Naive thymus-derived CD8-positive, alpha-beta T cell (primary cell): ENCODE measurements around the gene MRPS15. TPM values are rescaled to one million over a fixed set of nuclear protein-coding genes. Genes with fewer than 3 reads are reported as not detected.
A peak's percentile ranks its signal among the peaks of the same experiment; 100 is the strongest.
"Not testable (repeated sequence)": the region's sequence is repeated elsewhere in the genome, so short reads cannot be mapped to it uniquely, and the experiment has no call there.

Experiments
- ATAC-seq, 2 donors: fragments of 150-1000 bp; cut with Tn5 transposase in 1 of 2; sonication (Bioruptor Pico), chemical (Tn5 transposase) in 1 of 2; 1 replicate in 1 of 2; 2 replicates in 1 of 2; pipeline ENCODE4 v1.10.0; 2021; ENCODE audit warnings: mild to moderate bottlenecking in 2 of 2, moderate library complexity in 2 of 2
- POLR2A ChIA-PET: fragments of 350-600 bp; sonication (Branson Sonifier 250); formaldehyde crosslinking; loops from one replicate; lab custom pipeline; 2021; ENCODE audit warnings: antibody characterized with exemption; lab: Charles Lee
- DNase-seq, 10 donors: peaks; one replicate each; pipeline versions ENCODE4 v3.0.0 to v3.0.0-alpha.2; 2020 to 2022
- H3K27ac Mint-ChIP-seq, 10 donors: one replicate each; pipeline ENCODE4 v1.8.0; 2020 to 2022; ENCODE audit warnings: mild to moderate bottlenecking in 10 of 10, mixed read lengths in 10 of 10, moderate library complexity in 4 of 10, inconsistent platforms in 1 of 10
- H3K27me3 Mint-ChIP-seq, 5 donors: one replicate each; pipeline ENCODE4 v1.8.0; 2021 to 2022; ENCODE audit warnings: mixed read lengths in 5 of 5
- H3K36me3 Mint-ChIP-seq, 3 donors: one replicate each; pipeline ENCODE4 v1.8.0; 2020 to 2022; ENCODE audit warnings: mixed read lengths in 3 of 3, mild to moderate bottlenecking in 2 of 3, inconsistent platforms in 1 of 3
- H3K4me1 Mint-ChIP-seq, 4 donors: one replicate each; pipeline ENCODE4 v1.8.0; 2021 to 2022; ENCODE audit warnings: mixed read lengths in 4 of 4
- H3K4me3 Mint-ChIP-seq, 10 donors: one replicate each; pipeline ENCODE4 v1.8.0; 2020 to 2022; ENCODE audit warnings: mild to moderate bottlenecking in 10 of 10, mixed read lengths in 10 of 10, moderate library complexity in 6 of 10, inconsistent platforms in 1 of 10
- H3K9me3 Mint-ChIP-seq, 9 donors: one replicate each; pipeline ENCODE4 v1.8.0; 2020 to 2022; ENCODE audit warnings: mixed read lengths in 9 of 9, mild to moderate bottlenecking in 3 of 9, inconsistent platforms in 1 of 9, moderate library complexity in 1 of 9
- polyA plus RNA-seq, 3 donors: library from polyadenylated mRNA; unstranded; fragments of 300-500 nt; fragmentation: Illumina TruSeq; gene quantifications; one replicate each; pipeline ENCODE4 v1.2.3, GENCODE V29; 2021
- total RNA-seq, 8 experiments: library from RNA in 2 of 8; stranded (reverse) in 2 of 8; gene quantifications; one replicate each; pipeline ENCODE4 v1.2.3 and lab custom pipeline; 2021 to 2026

Gene MRPS15
- total and polyA plus RNA-seq, 5 experiments from 2014 or later, result 38.6 to 95.9 (median 87.2) TPM

DNA sequence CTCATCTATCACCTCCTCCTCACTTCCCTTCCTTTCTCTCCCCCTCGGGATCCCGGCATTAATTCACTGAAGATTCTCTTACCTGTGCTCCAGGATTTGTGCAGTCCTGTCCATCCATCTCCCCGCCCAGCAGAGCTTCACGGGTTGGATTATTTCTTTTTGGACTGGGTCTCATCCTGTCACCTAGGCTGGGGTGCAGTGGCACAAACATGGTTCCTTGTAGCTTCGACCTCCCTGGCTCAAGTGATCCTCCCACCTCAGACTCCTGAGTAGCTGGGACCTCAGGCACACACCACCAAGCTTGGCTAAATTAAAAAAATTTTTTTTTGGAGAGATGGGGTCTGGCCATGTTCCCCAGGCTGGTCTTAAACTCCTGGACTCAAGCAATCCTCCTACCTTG lies 30.8 kb upstream of the MRPS15 start:
- Mint-ChIP-seq H3K4me3 (no peak overlapping the region), H3K36me3 (peaks cover 0 to 2% (median 0%) of the 10 kb centered on the region in 3 donors), H3K9me3 (no peaks in the 10 kb centered on the region), H3K27me3 (peaks cover 0 to 11% (median 6%) of the 10 kb centered on the region in 5 donors), H3K27ac (no peak overlapping the region), H3K4me1 (no peaks in the 10 kb centered on the region)
- POLR2A ChIA-PET, result no interaction called here
- no peak for ATAC-seq
- no peak for DNase-seq

DNA sequence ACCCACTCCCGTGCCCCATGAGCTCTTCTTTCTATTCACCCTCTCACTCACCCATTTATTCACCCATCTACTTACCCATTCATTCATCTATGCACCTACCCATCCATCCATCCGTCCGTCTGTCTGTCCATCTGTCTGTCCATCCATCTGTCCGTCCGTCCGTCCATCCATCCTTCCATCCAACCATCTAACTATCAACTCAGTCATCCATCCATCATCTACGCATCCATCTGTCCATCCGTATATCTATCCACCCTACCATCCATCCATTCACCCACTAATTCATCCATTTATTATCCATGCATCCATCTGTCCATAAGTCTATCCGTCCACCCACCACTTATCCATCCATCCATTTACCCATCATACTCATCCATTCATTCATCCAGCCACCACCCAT lies 29.3 kb upstream of the MRPS15 start:
- POLR2A ChIA-PET, result no interaction called here
- no peak for DNase-seq
- Mint-ChIP-seq H3K4me1 (no peaks in the 10 kb centered on the region), H3K4me3 (no peak overlapping the region), H3K36me3 (peaks cover 0 to 2% (median 0%) of the 10 kb centered on the region in 3 donors), H3K9me3 (no peaks in the 10 kb centered on the region), H3K27ac (peak overlapping the region in 1 of 10 donors; percentile 21), H3K27me3 (peaks cover 0 to 11% (median 6%) of the 10 kb centered on the region in 5 donors)
- ATAC-seq, result no peak

DNA sequence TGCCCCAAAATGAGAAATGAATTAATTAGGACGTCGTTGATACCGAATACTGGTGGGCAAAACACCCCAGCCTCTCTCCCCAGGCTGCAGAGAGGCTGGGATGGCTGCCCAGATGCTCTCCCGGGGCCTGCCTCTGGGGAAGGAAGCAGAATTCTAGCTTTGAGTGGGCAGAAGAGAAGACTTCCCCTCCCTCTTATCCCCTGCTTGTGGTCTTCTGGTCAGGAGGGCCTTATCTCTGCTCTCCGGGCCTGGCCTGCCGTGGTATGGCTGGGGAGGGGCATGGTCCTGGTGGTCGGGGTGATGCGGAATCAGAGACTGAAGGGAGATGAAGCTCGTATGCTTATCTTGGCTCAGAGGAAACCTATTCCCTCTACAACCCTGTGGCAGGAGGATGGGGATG lies 28.3 kb upstream of the MRPS15 start:
- Mint-ChIP-seq H3K4me1 (no peaks in the 10 kb centered on the region), H3K4me3 (no peak overlapping the region), H3K9me3 (no peaks in the 10 kb centered on the region), H3K27ac (no peak overlapping the region), H3K27me3 (peaks cover 0 to 11% (median 6%) of the 10 kb centered on the region in 5 donors), H3K36me3 (peaks cover 0 to 2% (median 0%) of the 10 kb centered on the region in 3 donors)
- ATAC-seq (no peak), DNase-seq (no peak)
- POLR2A ChIA-PET, result no interaction called here

- H3K36me3 Mint-ChIP-seq, DNase-seq, H3K4me3 Mint-ChIP-seq, H3K9me3 Mint-ChIP-seq, POLR2A ChIA-PET, ATAC-seq: not testable (repeated sequence)
- Mint-ChIP-seq H3K27me3 (peaks cover 0 to 10% (median 5%) of the 10 kb centered on the region in 5 donors), H3K4me1 (peaks cover 0 to 14% (median 0%) of the 10 kb centered on the region in 4 donors), H3K27ac (peak overlapping the region in 1 of 10 donors; percentile 3)
Measured at GRCh38 chr1:36489258-36490051, 25.3 kb upstream of the MRPS15 start.

- Mint-ChIP-seq H3K27me3 (peaks cover 0 to 3% (median 0%) of the 10 kb centered on the region in 5 donors), H3K36me3 (no peaks in the 10 kb centered on the region), H3K4me1 (peaks cover 0 to 14% (median under 1%) of the 10 kb centered on the region in 4 donors), H3K4me3 (no peak overlapping the region), H3K9me3 (no peaks in the 10 kb centered on the region), H3K27ac (peak overlapping the region in 1 of 10 donors; percentile 48)
- ATAC-seq, result no peak
- POLR2A ChIA-PET, result no interaction called here
- no peak for DNase-seq
Measured at GRCh38 chr1:36487906-36488305, 23.7 kb upstream of the MRPS15 start.

- H3K4me3 Mint-ChIP-seq, ATAC-seq, H3K27me3 Mint-ChIP-seq, H3K27ac Mint-ChIP-seq, H3K9me3 Mint-ChIP-seq, DNase-seq, POLR2A ChIA-PET, H3K36me3 Mint-ChIP-seq: not testable (repeated sequence)
- H3K4me1 Mint-ChIP-seq, result peaks cover 0 to 15% (median 3%) of the 10 kb centered on the region in 4 donors
Measured at GRCh38 chr1:36487336-36487725, 23.1 kb upstream of the MRPS15 start.

DNA sequence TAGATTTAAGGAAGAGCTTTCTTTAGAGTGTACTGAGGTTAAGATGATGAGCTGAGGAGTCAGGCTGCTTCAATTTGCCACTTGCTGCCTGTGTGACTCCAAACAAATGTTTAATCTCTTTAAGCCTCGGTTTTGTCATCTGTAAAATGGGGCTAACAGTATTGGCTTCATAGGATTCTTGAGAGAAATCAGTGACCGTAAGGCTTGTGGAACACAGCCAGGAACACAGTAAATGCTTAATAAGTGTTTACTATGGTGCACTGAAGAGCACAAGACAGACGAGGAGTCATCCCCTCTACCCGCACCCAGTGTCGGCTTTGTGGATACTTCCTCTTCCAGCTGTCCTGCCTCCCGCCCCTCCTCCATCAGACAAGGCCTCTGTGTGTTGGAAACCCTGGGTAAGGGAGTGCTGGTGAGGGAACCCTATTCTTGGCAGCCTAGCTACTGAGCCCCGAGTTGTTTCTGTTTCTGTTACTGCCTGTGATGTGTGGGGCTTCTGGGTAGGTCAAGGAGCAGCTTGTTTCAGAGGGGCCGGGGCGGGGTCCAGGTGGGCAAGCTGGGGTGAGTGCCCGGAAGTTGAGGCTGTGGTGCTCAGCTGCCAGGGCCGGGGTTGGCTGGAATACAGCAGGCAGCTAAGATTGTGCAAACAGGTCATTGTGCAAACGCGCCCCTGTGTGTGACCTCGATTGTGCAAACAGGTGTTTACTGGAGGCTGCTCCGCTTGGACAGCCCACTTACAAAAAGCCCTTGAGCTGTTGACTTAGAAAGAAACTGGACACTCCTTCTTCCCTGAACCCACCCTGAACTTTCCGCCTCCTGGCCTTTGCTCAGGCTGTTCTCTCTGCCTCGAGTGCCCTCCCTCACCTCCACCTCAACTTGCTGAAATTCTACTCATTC lies 22.5 kb upstream of the MRPS15 start:
- Mint-ChIP-seq H3K36me3 (no peaks in the 10 kb centered on the region), H3K27ac (no peak overlapping the region), H3K9me3 (no peaks in the 10 kb centered on the region), H3K4me3 (peak overlapping the region in 1 of 10 donors; percentile 12), H3K4me1 (peaks cover 6 to 21% (median 10%) of the 10 kb centered on the region in 4 donors), H3K27me3 (peaks cover 0 to 9% (median under 1%) of the 10 kb centered on the region in 5 donors)
- ATAC-seq (no peak), DNase-seq (no peak)
- POLR2A ChIA-PET, result no interaction called here

- Mint-ChIP-seq H3K36me3 (no peaks in the 10 kb centered on the region), H3K4me1 (peaks cover 7 to 23% (median 12%) of the 10 kb centered on the region in 4 donors), H3K4me3 (no peak overlapping the region), H3K27ac (peak overlapping the region in 1 of 10 donors; percentile 24), H3K27me3 (peaks cover 0 to 10% (median 2%) of the 10 kb centered on the region in 5 donors), H3K9me3 (no peaks in the 10 kb centered on the region)
- ATAC-seq, result no peak
- no peak for DNase-seq
- POLR2A ChIA-PET, result no interaction called here
Measured at GRCh38 chr1:36486093-36486438, 21.9 kb upstream of the MRPS15 start.

GRCh38 chr1:36484099-36484498 lies 19.9 kb upstream of the MRPS15 start:
- Mint-ChIP-seq H3K36me3 (no peaks in the 10 kb centered on the region), H3K27me3 (peaks cover 0 to 16% (median 4%) of the 10 kb centered on the region in 5 donors), H3K27ac (no peak overlapping the region), H3K9me3 (no peaks in the 10 kb centered on the region), H3K4me1 (peaks cover 7 to 23% (median 12%) of the 10 kb centered on the region in 4 donors), H3K4me3 (no peak overlapping the region)
- DNase-seq (no peak), ATAC-seq (no peak)
- POLR2A ChIA-PET, result interaction anchor here (0.6 kb wide), 2 partner anchors 34 to 128 kb away, joined by 3 to 6 read pairs; no protein-coding TSS in a partner anchor

- no peaks in the 10 kb centered on the region for H3K9me3 Mint-ChIP-seq
- POLR2A ChIA-PET, result no interaction called here
- peak within 1 kb of the TSS; percentile 50 to 77 (median 65) for H3K4me3 Mint-ChIP-seq
- DNase-seq (no peak), ATAC-seq (no peak)
- H3K27ac Mint-ChIP-seq, result peak within 1 kb of the TSS in 7 of 10 donors; percentile 22 to 86 (median 68)
- H3K27me3 Mint-ChIP-seq, result peaks cover 0 to 16% (median 4%) of the 10 kb centered on the region in 5 donors
- no peaks in the 10 kb centered on the region for H3K36me3 Mint-ChIP-seq
- peaks cover 7 to 23% (median 12%) of the 10 kb centered on the region in 4 donors for H3K4me1 Mint-ChIP-seq
Measured at GRCh38 chr1:36482724-36483388, 18.7 kb upstream of the MRPS15 start, which contains the start of gene CSF3R. Gene CSF3R, minus strand, starts transcription at chr1:36482913. Its CDS starts 3,417 bp downstream, at chr1:36479496.

DNA sequence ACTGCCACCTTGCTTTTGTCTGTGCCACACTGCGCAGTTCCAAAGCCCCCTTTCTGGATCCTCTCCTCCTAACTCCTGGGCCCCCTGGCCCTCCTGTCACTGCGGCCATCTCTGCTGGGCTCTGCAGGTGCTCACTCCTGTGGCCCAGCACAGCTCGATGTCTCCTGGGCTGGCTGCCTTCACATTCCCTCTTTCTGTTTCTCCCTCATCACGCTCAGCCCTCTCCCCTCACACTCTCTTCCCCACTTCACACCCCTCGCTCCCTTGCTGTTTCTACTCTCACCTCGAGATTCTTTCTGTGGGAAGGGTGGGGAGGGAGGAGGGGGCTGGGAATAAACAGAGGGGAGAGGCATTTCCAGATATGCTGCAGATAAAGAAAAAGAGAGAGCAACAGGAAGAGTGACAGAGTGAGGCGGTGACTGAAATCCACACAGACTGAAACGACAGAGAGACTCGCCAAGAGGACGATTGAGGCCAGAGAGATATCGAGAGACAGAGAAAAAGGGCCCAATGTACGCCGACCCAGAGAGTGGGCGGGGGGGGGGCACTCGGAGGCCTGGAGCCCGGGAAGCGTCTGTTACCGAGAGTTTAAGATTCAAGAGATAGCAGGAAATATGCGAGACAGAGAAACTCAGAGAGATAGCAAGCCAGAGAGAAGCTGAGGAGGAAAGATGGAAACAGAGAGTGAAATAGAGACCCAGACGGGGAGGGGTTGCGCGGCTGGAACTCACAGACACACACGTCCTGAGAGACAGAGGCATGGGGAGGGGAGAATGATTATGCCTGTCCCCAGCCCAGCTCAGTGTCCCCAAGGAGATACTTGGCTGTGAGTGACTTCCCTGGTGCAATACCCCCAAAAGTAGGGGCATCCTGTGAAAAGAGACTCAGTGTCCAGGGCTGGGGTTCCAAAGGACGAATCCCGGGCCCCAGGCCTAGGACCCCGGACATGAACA lies 17.9 kb upstream of the MRPS15 start:
- no peak for DNase-seq
- peaks cover 0 to 16% (median 4%) of the 10 kb centered on the region in 5 donors for H3K27me3 Mint-ChIP-seq
- H3K4me1 Mint-ChIP-seq, result peaks cover 7 to 21% (median 12%) of the 10 kb centered on the region in 4 donors
- H3K9me3 Mint-ChIP-seq, result no peaks in the 10 kb centered on the region
- POLR2A ChIA-PET, result no interaction called here
- no peaks in the 10 kb centered on the region for H3K36me3 Mint-ChIP-seq
- no peak for ATAC-seq
- H3K4me3 Mint-ChIP-seq, result peak overlapping the region; percentile 50 to 77 (median 65)
- peak overlapping the region in 7 of 10 donors; percentile 6 to 86 (median 68) for H3K27ac Mint-ChIP-seq
